GM10266 (cell line): ENCODE data around the gene MYOM3.
"Not testable (repeated sequence)": the region's sequence is repeated elsewhere in the genome, so short reads cannot be mapped to it uniquely, and the experiment has no call there.

Experiments used
- DNase-seq: peaks from one replicate; pipeline ENCODE4 v3.0.0; 2012; ENCODE audit errors: extremely low spot score
- TF ChIP-seq, protein P1 (sequence below): IDR thresholded peaks from 2 replicates; pipeline ENCODE4 v1.5.1; 2012; ENCODE audit warnings: mild to moderate bottlenecking, low read depth; ENCODE audit not compliant: control insufficient read depth, insufficient read depth; ENCODE audit errors: missing control alignments

The MYOM3 gene

DNA sequence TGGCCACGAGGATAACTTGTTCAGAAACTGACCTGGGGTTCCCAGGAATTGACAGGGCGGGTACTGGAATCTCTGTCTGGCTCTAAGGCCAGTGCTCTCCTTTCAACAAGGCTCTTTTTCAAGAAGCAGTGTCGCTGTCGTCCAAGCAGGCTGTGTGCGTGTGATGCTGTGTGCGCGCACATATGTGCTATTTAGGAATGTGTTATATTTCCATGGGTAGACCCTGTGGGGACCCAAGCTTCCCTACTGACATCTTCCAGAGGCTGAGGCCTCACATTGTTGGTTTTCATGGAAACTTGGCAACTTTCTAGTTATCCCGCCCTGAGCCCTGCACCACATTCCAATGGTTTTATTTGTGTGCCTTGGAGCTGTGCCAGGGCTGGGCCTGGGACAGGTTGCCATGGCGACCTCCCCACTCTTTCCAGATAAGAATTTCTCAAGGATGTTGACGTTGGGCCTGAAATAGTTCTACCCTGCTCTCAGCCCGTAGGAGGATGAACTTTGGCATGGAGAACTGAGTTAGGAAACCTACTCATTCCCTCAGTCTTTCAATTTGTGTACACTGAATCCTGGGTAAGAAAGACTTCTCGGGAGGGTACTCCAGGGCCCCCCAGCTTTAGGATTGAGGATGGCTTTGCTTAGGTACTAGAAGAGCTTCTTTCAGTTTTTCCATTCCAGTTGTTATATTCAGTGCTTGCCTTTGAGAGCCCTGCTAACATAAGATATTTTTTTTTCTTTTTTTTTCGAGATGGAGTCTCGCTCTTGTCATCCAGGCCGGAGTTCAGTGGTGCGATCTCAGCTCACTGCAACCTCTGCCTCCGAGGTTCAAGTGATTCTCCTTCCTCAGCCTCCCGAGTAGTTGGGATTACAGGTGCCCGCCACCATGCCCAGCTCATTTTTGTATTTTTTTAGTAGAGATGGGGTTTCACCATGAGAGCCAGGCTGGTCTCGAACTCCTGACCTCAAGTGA is 93.0 kb downstream of the MYOM3 start:
- TF ChIP-seq, protein P1, sequence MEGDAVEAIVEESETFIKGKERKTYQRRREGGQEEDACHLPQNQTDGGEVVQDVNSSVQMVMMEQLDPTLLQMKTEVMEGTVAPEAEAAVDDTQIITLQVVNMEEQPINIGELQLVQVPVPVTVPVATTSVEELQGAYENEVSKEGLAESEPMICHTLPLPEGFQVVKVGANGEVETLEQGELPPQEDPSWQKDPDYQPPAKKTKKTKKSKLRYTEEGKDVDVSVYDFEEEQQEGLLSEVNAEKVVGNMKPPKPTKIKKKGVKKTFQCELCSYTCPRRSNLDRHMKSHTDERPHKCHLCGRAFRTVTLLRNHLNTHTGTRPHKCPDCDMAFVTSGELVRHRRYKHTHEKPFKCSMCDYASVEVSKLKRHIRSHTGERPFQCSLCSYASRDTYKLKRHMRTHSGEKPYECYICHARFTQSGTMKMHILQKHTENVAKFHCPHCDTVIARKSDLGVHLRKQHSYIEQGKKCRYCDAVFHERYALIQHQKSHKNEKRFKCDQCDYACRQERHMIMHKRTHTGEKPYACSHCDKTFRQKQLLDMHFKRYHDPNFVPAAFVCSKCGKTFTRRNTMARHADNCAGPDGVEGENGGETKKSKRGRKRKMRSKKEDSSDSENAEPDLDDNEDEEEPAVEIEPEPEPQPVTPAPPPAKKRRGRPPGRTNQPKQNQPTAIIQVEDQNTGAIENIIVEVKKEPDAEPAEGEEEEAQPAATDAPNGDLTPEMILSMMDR, result no peak
- no peak for DNase-seq

DNA sequence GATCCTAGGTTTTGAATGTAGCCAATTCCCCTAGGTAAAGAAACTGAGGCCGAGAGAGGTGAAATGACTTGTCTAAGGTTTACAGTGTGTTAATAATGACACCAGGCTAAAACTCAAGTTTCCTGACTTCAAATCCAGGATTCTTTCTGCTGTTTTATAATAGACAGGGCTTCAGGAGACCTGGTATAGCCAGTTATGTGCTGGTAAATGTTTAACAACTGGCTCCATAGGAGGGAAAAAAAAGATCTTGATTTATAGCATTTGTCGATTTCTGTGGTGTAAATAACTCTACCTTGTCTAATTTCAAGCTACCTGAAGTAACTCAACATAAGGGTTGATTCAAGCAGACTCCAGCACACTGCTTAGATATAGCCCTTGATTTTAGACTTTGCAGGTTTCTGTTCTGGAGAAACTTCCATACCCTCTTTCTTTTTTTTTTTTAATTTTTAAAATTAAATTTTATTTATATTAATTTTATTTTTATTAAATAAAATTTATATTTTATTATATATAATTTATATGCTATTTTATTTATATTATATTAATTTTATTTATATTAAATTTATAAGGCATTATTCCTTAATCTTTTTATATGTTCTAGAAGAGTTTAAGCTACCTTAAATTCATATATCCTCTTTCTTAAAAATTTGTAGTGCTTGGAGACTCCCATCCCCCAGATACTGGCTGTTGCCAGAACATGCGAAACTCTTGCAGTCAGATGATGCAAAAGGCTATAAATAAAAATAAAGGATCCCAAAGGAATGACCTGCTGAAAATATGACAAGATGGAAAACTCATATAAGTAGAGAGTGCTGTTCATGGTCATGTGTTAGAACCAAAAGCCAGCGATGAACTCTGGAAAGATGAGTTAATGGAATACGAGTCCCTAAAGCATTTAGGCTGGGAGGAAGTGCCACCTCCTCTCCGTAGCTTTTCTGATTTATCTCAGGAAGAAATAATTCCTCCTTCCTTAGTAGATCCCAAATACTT is 96.4 kb downstream of the MYOM3 start:
- DNase-seq, result no peak

DNA sequence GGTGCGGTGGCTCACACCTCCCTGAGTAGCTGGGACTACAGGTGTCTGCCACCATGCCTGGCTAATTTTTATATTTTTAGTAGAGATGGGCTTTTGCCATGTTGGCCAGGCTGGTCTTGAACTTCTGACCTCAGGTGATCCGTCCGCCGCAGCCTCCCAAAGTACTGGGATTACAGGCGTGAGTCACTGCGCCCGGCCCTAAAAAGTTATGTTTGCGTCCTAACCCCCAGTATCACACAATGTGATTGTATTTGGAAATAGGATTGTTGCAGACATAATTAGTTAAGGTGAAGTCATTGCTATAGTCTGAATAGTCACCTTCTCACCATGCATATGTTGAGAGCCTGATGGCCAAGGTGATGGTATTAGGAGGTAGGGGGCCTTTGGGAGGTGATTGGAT is 99.1 kb downstream of the MYOM3 start:
- DNase-seq, result not testable (repeated sequence)

More for the DNA sequence above, 96.4 kb downstream of the MYOM3 start:
- TF ChIP-seq, protein P1, result no peak

DNA sequence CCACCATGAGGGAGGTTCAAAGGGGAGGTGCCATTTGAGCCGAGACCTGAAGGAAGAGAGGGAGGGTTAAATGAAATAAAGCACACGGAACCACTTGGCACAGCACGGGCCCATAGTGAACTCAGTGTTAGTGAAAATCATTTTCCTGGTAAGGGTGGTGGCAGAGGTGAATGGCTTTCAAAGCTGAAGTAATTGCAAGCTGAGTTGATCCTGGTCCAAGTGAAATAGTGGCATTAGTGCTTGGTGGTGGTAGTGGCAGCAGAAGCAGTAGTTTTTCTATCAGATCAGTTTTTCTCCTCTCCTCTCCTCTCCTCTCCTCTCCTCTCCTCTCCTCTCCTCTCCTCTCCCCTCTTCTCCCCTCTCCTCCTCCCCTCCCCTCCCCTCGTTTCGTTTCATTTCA is 101.3 kb downstream of the MYOM3 start:
- DNase-seq, result no peak
- TF ChIP-seq, protein P1, result no peak

DNA sequence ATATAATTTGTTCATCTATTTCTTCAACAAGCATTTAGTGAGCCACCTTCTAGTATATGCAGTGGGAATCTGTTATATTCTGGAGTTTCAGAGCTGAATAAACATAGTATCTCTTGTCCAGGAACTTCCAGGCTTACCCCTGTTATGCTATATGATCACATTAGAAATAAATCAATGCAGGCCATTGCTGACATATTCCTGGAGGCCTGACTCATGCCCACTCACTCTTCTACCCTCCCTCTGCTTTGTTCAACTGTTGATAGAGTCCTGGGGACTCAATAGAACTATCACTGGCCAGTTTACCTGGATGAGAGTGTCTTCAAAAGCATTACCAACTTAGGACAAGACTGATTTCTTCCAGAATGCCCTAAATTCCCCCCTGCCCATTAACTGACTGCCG is 102.5 kb downstream of the MYOM3 start:
- no peak for DNase-seq

DNA sequence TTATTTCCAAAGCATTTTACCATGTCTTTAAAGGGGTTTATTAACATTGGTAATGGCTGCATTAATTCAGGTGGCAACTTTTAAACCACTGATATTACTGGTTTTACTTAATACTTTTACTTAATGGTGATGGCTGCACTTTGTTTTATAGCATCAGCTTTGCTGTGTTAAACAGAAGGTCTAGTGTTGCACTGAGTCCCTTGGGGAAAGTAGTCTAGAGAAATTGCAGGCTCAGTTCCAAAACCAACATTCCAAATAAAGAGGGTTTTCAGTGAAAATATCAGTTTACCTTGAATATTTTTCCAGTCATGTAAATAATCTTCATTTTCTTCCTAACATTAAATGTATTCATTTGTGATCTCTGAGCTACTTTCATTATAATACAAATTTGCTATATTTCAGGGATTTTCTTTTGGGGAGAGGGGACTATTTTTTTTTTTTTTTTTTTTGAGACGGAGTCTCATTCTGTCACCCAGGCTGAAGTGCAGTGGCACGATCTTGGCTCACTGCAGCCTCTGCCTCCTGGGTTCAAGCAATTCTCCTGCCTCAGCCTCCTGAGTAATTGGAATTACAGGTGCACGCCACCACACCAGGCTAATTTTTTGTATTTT is 103.3 kb downstream of the MYOM3 start:
- DNase-seq, result not testable (repeated sequence)

More for the DNA sequence above, 102.5 kb downstream of the MYOM3 start:
- TF ChIP-seq, protein P1, result no peak

DNA sequence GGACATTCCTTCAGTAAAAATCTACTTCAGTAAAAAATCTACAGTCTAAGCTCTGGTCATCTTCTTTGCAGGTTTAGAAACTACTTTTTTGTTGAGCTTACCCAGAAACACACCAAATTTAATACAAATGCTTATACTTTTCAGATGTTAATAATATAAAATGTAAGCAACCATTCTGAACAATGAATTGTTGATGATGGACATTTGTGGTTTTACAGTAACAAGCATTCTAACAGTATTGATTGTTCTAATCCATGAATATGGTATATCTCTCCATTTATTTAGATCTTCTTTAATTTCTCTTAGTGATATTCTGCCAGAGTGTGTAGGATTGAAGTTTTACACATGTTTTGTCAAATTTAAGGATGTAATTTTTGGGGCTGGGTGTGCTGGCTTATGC is 104.9 kb downstream of the MYOM3 start:
- TF ChIP-seq, protein P1, result no peak
- DNase-seq, result no peak
